ENCODE results near the gene GPR151.

GPR151 gene

DNA sequence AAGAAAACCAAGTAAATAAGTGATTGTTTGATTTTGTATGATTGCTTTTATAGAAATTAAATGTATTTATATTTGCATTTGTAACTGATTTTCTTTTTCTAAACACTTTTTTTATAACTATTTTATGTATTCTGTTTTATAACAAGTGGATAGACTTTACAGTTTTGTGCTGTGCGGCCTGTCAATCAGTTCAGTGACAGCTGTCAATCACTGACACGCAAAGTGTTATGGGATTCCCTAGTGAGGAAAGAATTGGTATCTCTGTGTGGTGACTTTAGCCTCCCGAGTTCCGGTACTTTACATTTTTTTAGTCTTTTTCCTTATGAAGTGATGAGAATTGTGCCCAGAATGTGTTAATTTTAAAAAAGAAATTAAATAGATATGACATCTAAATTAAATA is 16.3 kb downstream of the GPR151 start:
- Mint-ChIP-seq H3K36me3 (ENCODE audit: low read depth) (peaks cover 31% of the 10 kb centered on the region), H3K4me1 (ENCODE audit: low read depth) (no peaks in the 10 kb centered on the region), H3K27me3 (ENCODE audit: low read depth) (no peaks in the 10 kb centered on the region), H3K4me3 (no peak overlapping the region), H3K9me3 (no peaks in the 10 kb centered on the region), H3K27ac (no peak overlapping the region)
- no peak for DNase-seq (ENCODE audit: low spot score)

DNA sequence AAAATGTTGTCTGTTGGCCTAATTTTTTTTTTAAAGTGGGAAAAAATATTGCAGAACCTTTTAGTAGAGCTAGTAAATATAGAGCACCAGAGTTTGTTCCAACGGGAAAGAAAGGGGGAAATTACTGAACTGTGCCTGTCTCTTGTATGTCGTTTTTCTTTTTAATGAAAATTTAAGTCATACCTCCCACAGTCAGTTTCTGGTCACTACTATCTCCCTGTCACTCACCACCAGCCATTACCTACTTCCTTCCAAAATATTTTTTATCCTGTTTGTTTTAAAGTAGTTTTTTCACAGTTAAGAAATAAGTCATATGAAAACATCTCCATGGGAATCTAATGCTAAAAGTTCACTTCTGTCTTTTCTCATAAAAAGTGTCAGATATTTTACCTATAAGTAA is 21.3 kb downstream of the GPR151 start:
- Mint-ChIP-seq H3K9me3 (no peaks in the 10 kb centered on the region), H3K36me3 (ENCODE audit: low read depth) (peaks cover 37% of the 10 kb centered on the region), H3K27me3 (ENCODE audit: low read depth) (no peaks in the 10 kb centered on the region), H3K4me1 (ENCODE audit: low read depth) (no peaks in the 10 kb centered on the region), H3K4me3 (no peak overlapping the region), H3K27ac (no peak overlapping the region)
- no peak for DNase-seq (ENCODE audit: low spot score)

DNA sequence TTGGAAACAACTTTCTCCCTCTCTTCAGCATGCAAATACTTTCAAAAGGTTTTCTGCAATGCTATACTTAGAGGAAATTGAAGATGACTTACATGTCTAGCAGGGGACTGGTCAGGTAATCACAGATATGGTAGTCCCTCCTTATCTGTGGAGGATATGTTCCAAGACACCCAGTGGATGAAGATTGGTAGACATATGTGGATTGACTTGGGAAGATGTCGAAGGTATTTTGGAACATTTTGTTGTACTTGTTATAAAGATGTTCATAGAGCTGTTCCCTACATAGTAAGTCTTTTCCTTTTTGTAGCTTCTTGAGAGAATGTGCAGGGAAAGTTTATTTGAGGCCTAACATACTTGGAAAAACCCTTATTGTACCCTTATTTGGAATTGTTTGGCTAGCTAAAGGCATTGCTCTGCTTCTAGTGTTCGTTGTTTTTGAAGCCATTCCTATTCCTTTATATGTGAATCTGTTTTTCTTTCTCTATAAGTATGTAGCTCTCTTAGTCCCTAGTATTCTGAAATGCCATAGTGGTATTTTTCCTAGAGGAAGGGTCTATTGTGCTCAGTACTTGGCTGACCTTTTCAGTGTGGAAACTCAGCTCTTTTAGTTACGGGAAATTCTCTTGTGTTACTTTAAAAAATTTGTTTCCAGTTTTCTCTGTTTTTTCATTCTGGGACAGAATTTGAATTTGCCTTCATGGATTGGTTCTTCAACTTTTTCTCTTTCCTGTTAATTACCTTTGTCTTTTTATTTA is 25.7 kb downstream of the GPR151 start:
- no peak for DNase-seq (ENCODE audit: low spot score)
- no peaks in the 10 kb centered on the region for H3K27me3 Mint-ChIP-seq (ENCODE audit: low read depth)
- no peaks in the 10 kb centered on the region for H3K9me3 Mint-ChIP-seq
- no peak overlapping the region for H3K4me3 Mint-ChIP-seq
- H3K27ac Mint-ChIP-seq: no peak overlapping the region
- H3K4me1 Mint-ChIP-seq (ENCODE audit: low read depth): peaks cover 2% of the 10 kb centered on the region
- H3K36me3 Mint-ChIP-seq (ENCODE audit: low read depth): peaks cover 46% of the 10 kb centered on the region

DNA sequence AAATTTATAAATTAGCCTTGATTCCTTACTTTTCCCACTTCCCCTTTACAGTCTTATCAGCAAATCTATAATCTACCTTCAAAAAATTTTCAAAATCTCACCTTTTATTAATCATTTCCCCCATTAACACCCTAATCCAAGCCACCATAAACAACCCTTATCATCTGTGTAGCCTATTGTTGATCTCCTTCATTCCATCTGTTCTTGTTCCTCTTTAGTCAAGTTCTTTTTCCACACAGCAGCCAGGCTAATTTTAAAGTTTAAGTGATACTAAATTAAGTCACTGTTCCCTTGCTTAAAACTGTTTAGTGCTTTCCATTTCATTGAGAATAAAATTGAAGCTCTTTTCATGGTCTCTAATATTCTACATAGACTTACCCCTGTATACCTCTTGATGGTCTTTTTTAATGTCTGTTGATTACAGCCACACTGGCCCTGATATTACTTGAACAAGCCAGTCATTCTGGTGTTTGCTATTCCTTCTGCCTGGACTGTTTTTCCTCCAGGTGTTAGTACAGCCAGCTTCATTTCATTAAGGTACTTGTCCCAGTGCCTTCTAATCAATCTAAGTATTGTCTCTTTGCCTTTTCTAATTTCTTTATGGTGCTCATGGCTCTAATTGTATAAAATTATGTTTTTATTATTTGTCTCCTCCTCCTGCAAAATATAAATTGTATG is 31.1 kb downstream of the GPR151 start:
- Mint-ChIP-seq H3K4me3 (no peak overlapping the region), H3K27me3 (ENCODE audit: low read depth) (no peaks in the 10 kb centered on the region), H3K9me3 (no peaks in the 10 kb centered on the region), H3K4me1 (ENCODE audit: low read depth) (peaks cover 2% of the 10 kb centered on the region), H3K36me3 (ENCODE audit: low read depth) (peaks cover 56% of the 10 kb centered on the region), H3K27ac (no peak overlapping the region)
- DNase-seq (ENCODE audit: low spot score): no peak

DNA sequence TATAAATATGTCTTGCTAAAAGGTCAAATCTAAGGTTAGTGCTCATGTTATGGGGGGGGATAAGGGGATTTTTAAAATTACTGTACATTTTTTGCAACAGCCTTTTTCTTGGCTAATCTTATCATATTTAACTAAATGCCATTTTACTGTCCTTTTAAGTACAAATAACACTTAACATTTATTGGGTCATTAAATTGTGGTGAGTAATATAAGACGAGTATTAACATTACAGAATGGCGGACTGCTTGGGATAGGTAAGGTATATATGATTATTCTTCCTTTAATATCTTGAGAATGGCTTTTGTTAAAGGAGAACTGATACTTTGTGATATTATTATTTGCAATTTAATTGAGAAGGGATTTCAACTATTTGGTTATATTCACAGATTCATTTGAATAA is 33.2 kb downstream of the GPR151 start:
- no peak overlapping the region for H3K27ac Mint-ChIP-seq

DNA sequence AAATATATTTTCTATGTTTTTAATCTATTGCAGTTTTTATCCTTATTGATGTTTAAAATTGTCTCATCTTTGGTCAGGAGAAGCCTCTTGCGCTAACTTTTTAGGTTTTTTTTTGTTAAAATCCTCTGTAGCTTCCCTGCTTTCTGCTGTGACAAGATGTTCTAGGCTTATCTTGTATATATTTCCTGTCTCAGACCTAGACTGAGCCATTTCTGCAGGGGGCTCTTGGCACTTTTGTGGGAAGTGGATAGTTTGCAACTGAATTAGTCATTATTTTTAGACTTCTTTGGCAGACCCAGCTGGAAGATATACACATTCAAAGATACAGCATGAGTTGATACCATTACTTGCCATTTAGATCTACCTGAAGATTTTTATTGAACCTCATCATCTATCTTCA is 40.1 kb downstream of the GPR151 start:
- DNase-seq (ENCODE audit: low spot score): no peak
- H3K4me3 Mint-ChIP-seq: no peak overlapping the region
- peaks cover 55% of the 10 kb centered on the region for H3K36me3 Mint-ChIP-seq (ENCODE audit: low read depth)
- no peaks in the 10 kb centered on the region for H3K27me3 Mint-ChIP-seq (ENCODE audit: low read depth)
- no peak overlapping the region for H3K27ac Mint-ChIP-seq
- no peaks in the 10 kb centered on the region for H3K4me1 Mint-ChIP-seq (ENCODE audit: low read depth)
- H3K9me3 Mint-ChIP-seq: no peaks in the 10 kb centered on the region

More for the DNA sequence above, 33.2 kb downstream of the GPR151 start:
- H3K9me3 Mint-ChIP-seq: no peaks in the 10 kb centered on the region
- DNase-seq (ENCODE audit: low spot score): no peak
- no peak overlapping the region for H3K4me3 Mint-ChIP-seq
- peaks cover 45% of the 10 kb centered on the region for H3K36me3 Mint-ChIP-seq (ENCODE audit: low read depth)
- H3K27me3 Mint-ChIP-seq (ENCODE audit: low read depth): no peaks in the 10 kb centered on the region
- H3K4me1 Mint-ChIP-seq (ENCODE audit: low read depth): no peaks in the 10 kb centered on the region

DNA sequence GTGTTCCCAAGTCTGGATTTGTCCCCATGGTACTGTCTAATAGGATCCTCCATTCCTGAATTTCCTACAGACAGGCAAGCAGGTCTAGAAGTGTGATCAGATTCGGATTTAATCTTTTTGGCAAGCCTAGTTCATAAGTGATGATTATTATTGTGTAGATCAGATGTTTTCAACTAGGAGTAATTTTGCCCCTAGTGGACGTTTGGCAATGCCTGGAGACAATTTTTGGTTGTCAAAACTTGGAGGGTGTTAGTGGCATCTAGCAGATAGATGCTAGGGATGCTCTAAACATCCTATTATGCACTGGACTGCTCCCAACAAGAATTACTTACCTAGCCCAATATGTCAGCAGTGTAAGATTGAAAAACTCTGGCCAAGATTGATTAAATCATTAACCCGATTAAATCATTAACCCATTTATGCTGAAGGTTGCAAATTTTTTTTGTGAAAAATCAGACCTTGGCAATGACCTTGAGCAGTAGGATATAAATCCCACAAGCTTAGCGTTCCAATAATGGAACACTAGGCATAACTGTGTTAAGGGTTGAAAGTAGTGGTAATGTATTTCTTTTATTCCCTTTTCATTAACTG is 40.7 kb downstream of the GPR151 start:
- DNase-seq (ENCODE audit: low spot score): no peak
- no peaks in the 10 kb centered on the region for H3K4me1 Mint-ChIP-seq (ENCODE audit: low read depth)
- H3K9me3 Mint-ChIP-seq: no peaks in the 10 kb centered on the region
- peaks cover 58% of the 10 kb centered on the region for H3K36me3 Mint-ChIP-seq (ENCODE audit: low read depth)
- no peak overlapping the region for H3K4me3 Mint-ChIP-seq
- no peaks in the 10 kb centered on the region for H3K27me3 Mint-ChIP-seq (ENCODE audit: low read depth)
- H3K27ac Mint-ChIP-seq: no peak overlapping the region

DNA sequence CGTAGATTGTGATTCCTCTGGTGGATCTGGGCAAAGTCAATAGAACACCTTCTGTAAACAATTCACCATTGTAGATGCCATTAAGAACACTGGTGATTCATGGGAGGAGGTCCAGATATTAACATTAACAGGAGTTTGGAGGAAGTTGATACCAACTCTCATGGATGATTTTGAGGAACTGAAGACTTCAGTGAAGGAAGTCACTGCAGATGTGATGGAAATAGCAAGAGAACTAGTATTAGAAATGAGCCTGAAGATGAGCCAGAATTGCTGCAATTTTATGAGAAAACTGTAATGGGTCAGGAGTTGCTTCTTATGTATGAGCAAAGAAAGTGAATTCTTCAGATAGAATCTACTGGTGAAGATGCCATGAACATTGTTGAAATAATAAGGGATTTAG is 41.9 kb downstream of the GPR151 start:
- no peak overlapping the region for H3K4me3 Mint-ChIP-seq
- no peaks in the 10 kb centered on the region for H3K4me1 Mint-ChIP-seq (ENCODE audit: low read depth)
- H3K36me3 Mint-ChIP-seq (ENCODE audit: low read depth): peaks cover 57% of the 10 kb centered on the region
- H3K27me3 Mint-ChIP-seq (ENCODE audit: low read depth): no peaks in the 10 kb centered on the region
- DNase-seq (ENCODE audit: low spot score): no peak
- H3K27ac Mint-ChIP-seq: no peak overlapping the region
- H3K9me3 Mint-ChIP-seq: no peaks in the 10 kb centered on the region

DNA sequence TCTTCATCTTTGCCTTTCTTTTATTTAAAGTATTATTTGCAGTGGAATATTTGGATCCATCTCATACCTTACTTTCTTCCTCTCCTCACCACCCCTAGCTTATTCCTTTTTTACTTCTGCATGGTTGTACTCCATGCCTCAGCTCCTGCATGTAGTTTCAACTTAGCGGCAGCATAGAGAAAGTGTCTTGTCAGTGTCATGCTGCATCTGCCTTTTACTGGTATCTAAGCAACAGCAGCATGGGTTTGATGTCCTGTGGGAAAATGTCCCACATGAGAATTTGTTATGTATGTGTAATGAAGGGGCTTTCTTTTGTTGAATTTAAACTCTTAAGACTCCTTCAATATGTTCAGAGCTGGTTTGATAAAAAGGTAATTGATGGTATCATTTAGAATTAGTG is 48.2 kb downstream of the GPR151 start:
- Mint-ChIP-seq H3K27me3 (ENCODE audit: low read depth) (no peaks in the 10 kb centered on the region), H3K27ac (no peak overlapping the region), H3K4me3 (no peak overlapping the region), H3K9me3 (no peaks in the 10 kb centered on the region), H3K36me3 (ENCODE audit: low read depth) (peaks cover 63% of the 10 kb centered on the region), H3K4me1 (ENCODE audit: low read depth) (peaks cover 17% of the 10 kb centered on the region)
- DNase-seq (ENCODE audit: low spot score): no peak

DNA sequence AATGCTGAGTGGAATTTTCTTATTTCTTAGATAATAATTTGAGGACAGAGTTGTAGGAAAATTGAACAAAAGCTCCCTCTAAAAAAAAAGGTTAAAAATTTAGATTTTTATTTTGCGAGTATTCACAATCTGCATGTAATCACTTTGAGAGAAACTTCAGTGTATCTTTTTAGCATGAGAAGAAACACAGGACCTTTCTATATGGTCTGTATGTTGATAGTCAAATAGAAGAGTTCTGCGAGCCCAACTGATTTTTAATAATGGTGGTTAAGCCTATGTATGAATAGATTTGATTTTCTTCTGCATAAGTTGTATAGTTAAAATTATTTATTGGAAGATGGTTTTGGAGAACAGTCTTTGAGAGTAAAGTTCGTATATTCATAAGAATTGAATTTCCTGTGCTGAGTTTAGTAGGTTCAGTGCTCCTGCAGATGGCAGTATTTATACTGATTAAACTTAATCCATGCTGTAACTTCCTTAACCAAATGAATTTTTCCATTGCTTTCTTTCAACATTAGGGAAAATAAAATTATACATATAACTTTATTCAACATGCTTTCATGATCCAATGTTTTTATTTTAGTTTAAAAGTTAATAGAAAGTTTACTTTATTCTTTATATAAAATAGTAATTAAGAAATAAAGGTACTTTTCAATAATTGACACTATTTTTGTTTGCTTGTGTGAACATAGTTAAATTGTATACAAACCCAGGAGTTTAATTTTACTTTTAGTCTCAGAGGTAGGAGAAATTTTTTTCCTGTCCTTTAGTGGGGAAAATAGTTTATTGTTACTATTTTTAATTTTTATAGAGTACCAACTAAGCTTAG is 49.3 kb downstream of the GPR151 start:
- H3K27me3 Mint-ChIP-seq (ENCODE audit: low read depth): no peaks in the 10 kb centered on the region

DNA sequence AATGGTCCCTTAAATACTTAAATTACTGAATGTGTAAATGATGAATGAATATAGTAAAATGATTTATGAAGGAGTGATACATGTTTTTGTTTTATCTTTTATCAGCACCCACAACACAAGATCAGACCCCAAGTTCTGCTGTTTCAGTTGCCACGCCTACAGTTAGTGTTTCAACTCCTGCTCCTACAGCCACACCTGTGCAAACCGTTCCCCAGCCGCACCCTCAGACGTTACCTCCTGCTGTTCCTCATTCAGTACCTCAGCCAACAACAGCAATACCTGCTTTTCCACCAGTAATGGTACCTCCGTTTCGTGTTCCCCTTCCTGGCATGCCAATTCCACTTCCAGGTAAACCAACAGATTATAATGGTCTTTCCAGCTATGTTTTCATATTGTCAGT is 52.5 kb downstream of the GPR151 start:
- Mint-ChIP-seq H3K36me3 (ENCODE audit: low read depth) (peaks cover 65% of the 10 kb centered on the region), H3K27me3 (ENCODE audit: low read depth) (no peaks in the 10 kb centered on the region), H3K4me3 (no peak overlapping the region), H3K4me1 (ENCODE audit: low read depth) (peaks cover 34% of the 10 kb centered on the region), H3K9me3 (no peaks in the 10 kb centered on the region), H3K27ac (peak overlapping the region; percentile 32)
- no peak for DNase-seq (ENCODE audit: low spot score)

More for the DNA sequence above, 49.3 kb downstream of the GPR151 start:
- no peaks in the 10 kb centered on the region for H3K9me3 Mint-ChIP-seq
- H3K36me3 Mint-ChIP-seq (ENCODE audit: low read depth): peaks cover 56% of the 10 kb centered on the region
- no peak for DNase-seq (ENCODE audit: low spot score)
- no peak overlapping the region for H3K27ac Mint-ChIP-seq
- peaks cover 21% of the 10 kb centered on the region for H3K4me1 Mint-ChIP-seq (ENCODE audit: low read depth)
- no peak overlapping the region for H3K4me3 Mint-ChIP-seq
